H9 (cell line): ENCODE results near the gene UVRAG. TPM values are rescaled to one million over a fixed set of nuclear protein-coding genes. Genes with fewer than 3 reads are reported as not detected.
"Not testable (repeated sequence)": the region's sequence is repeated elsewhere in the genome, so short reads cannot be mapped to it uniquely, and the experiment has no call there.

Experiments used
- DNase-seq: peaks from one replicate; pipeline ENCODE4 v3.0.0-alpha.2; 2017
- H2AFZ ChIP-seq: one replicate; pipeline ENCODE4 v1.6.1; 2013; ENCODE audit warnings: mild to moderate bottlenecking, low read length, control low read depth, moderate library complexity
- H2AK5ac ChIP-seq: 2 replicates; pipeline ENCODE4 v1.6.1; 2013; ENCODE audit warnings: low read length, control low read depth, mixed read lengths; ENCODE audit not compliant: insufficient read length
- H2BK120ac ChIP-seq: one replicate; pipeline ENCODE4 v1.6.1; 2013; ENCODE audit warnings: low read depth, mild to moderate bottlenecking, low read length, control low read depth, inconsistent platforms; ENCODE audit not compliant: poor library complexity, severe bottlenecking
- H2BK12ac ChIP-seq: 2 replicates; pipeline ENCODE4 v1.6.1; 2013; ENCODE audit warnings: low read length, control low read depth, mixed read lengths, low read depth; ENCODE audit not compliant: insufficient read length
- H2BK15ac ChIP-seq: 2 replicates; pipeline ENCODE4 v1.6.1; 2013; ENCODE audit warnings: low read depth, low read length, control low read depth
- H2BK20ac ChIP-seq: one replicate; pipeline ENCODE4 v1.6.1; 2013; ENCODE audit warnings: low read depth, mild to moderate bottlenecking, low read length, control low read depth, inconsistent platforms; ENCODE audit not compliant: poor library complexity, severe bottlenecking
- H2BK5ac ChIP-seq: 2 replicates; pipeline ENCODE4 v1.6.1; 2013; ENCODE audit warnings: low read length, control low read depth, mixed read lengths; ENCODE audit not compliant: insufficient read length
- H3K14ac ChIP-seq: 2 replicates; pipeline ENCODE4 v1.6.1; 2013; ENCODE audit warnings: low read length, control low read depth; ENCODE audit not compliant: insufficient read depth
- H3K18ac ChIP-seq: 2 replicates; pipeline ENCODE4 v1.6.1; 2013; ENCODE audit warnings: low read depth, mild to moderate bottlenecking, mixed read lengths, low read length, control low read depth; ENCODE audit not compliant: insufficient read length
- H3K23ac ChIP-seq: 2 replicates; pipeline ENCODE4 v1.6.1; 2013; ENCODE audit warnings: low read length, control low read depth, mixed read lengths, low read depth; ENCODE audit not compliant: insufficient read length
- H3K23me2 ChIP-seq: 2 replicates; pipeline ENCODE4 v1.6.1; 2013; ENCODE audit warnings: low read depth, mild to moderate bottlenecking, mixed read lengths, low read length, control low read depth; ENCODE audit not compliant: insufficient read length, poor library complexity, severe bottlenecking
- H3K27ac ChIP-seq: 2 replicates; pipeline ENCODE4 v1.5.1; 2013; ENCODE audit warnings: low read length, control low read depth, mixed read lengths, low read depth; ENCODE audit not compliant: insufficient read length
- H3K27me3 ChIP-seq: 2 replicates; pipeline ENCODE4 v1.6.1; 2013; ENCODE audit warnings: low read length, control low read depth, inconsistent platforms; ENCODE audit not compliant: insufficient read depth
- H3K4ac ChIP-seq: 2 replicates; pipeline ENCODE4 v1.6.1; 2013; ENCODE audit warnings: low read depth, mild to moderate bottlenecking, control low read depth, inconsistent platforms, low read length, moderate library complexity
- H3K4me1 ChIP-seq: 2 replicates; pipeline ENCODE4 v1.6.1; 2013; ENCODE audit warnings: low read length, control low read depth, inconsistent platforms; ENCODE audit not compliant: insufficient read depth
- H3K4me2 ChIP-seq: 2 replicates; pipeline ENCODE4 v1.6.1; 2013; ENCODE audit warnings: low read length, control low read depth, mixed read lengths; ENCODE audit not compliant: insufficient read length, insufficient read depth
- H3K56ac ChIP-seq: 2 replicates; pipeline ENCODE4 v1.6.1; 2013; ENCODE audit warnings: low read depth, mild to moderate bottlenecking, mixed read lengths, low read length, control low read depth; ENCODE audit not compliant: insufficient read length
- H3K79me1 ChIP-seq: 2 replicates; pipeline ENCODE4 v1.6.1; 2013; ENCODE audit warnings: low read depth, mild to moderate bottlenecking, moderate library complexity, low read length, control low read depth, inconsistent platforms; ENCODE audit not compliant: insufficient read depth, poor library complexity, severe bottlenecking
- H3K79me2 ChIP-seq: 2 replicates; pipeline ENCODE4 v1.6.1; 2013; ENCODE audit warnings: low read length, control low read depth, inconsistent platforms; ENCODE audit not compliant: insufficient read depth
- H3K9ac ChIP-seq: 2 replicates; pipeline ENCODE4 v1.6.1; 2013; ENCODE audit warnings: low read length, control low read depth, mixed read lengths; ENCODE audit not compliant: insufficient read length; ENCODE audit errors: extremely low read depth
- H3K9me3 ChIP-seq: one replicate; pipeline ENCODE4 v1.6.1; 2013; ENCODE audit warnings: low read depth, low read length, inconsistent platforms; ENCODE audit not compliant: control insufficient read depth
- H3T11ph ChIP-seq: one replicate; pipeline ENCODE4 v1.6.1; 2013; ENCODE audit warnings: mild to moderate bottlenecking, low read length, control low read depth, inconsistent platforms
- H4K20me1 ChIP-seq: one replicate; pipeline ENCODE4 v1.6.1; 2013; ENCODE audit not compliant: control insufficient read depth, insufficient read length, insufficient read depth
- H4K5ac ChIP-seq: 2 replicates; pipeline ENCODE4 v1.6.1; 2013; ENCODE audit warnings: low read depth, mild to moderate bottlenecking, mixed read lengths, low read length, control low read depth; ENCODE audit not compliant: insufficient read length
- H4K8ac ChIP-seq: replicated peaks from 2 replicates; pipeline ENCODE4 v1.6.1; 2013; ENCODE audit warnings: low read length, control low read depth, mixed read lengths, low read depth; ENCODE audit not compliant: insufficient read length
- H4K91ac ChIP-seq: 2 replicates; pipeline ENCODE4 v1.6.1; 2013; ENCODE audit warnings: low read depth, mild to moderate bottlenecking, moderate library complexity, mixed read lengths, low read length, control low read depth; ENCODE audit not compliant: insufficient read length
- H3K27ac Mint-ChIP-seq, 3 experiments: 2 replicates in 2 of 3; 3 replicates in 1 of 3; pipeline ENCODE4 v1.8.0; 2020 to 2021; ENCODE audit warnings: mixed read lengths in 3 of 3, mild to moderate bottlenecking in 1 of 3, moderate library complexity in 1 of 3
- H3K27me3 Mint-ChIP-seq: 2 replicates; pipeline ENCODE4 v1.8.0; 2021; ENCODE audit warnings: low read depth, mild to moderate bottlenecking, moderate library complexity, mixed read lengths
- H3K36me3 Mint-ChIP-seq, 3 experiments: 2 replicates in 2 of 3; 3 replicates in 1 of 3; pipeline ENCODE4 v1.8.0; 2020 to 2021; ENCODE audit warnings: low read depth in 3 of 3, mixed read lengths in 3 of 3; ENCODE audit not compliant: insufficient read depth in 1 of 3
- H3K4me1 Mint-ChIP-seq, 2 experiments: 2 replicates each; pipeline ENCODE4 v1.8.0; 2020; ENCODE audit warnings: mixed read lengths in 2 of 2
- H3K4me3 Mint-ChIP-seq, 2 experiments: 2 replicates in 1 of 2; 3 replicates in 1 of 2; pipeline ENCODE4 v1.8.0; 2020 to 2021; ENCODE audit warnings: mild to moderate bottlenecking in 2 of 2, mixed read lengths in 2 of 2, moderate library complexity in 1 of 2
- H3K9me3 Mint-ChIP-seq, 2 experiments: 2 replicates in 1 of 2; 3 replicates in 1 of 2; pipeline ENCODE4 v1.8.0; 2020; ENCODE audit warnings: mild to moderate bottlenecking in 2 of 2, mixed read lengths in 2 of 2, moderate library complexity in 1 of 2
- WGBS: extraction: QIAGEN DNeasy Blood & Tissue Kit; methylation state at CpG from one replicate; pipeline ENCODE4 v1.1.7; 2013; ENCODE audit warnings: missing lambda C conversion rate, low lambda C conversion rate, mixed read lengths; ENCODE audit not compliant: insufficient read length; ENCODE audit errors: extremely low coverage; 5-methylcytosine and 5-hydroxymethylcytosine counted together
- total RNA-seq: library from RNA; stranded (reverse); gene quantifications from 2 replicates; pipeline ENCODE4 v1.2.1, GENCODE V29; 2021
- TF ChIP-seq, protein P1 (sequence below): fragments of 200-600 bp; sonication (generic); conservative IDR thresholded peaks from 3 replicates; pipeline ENCODE4 v1.8.0; 2021; ENCODE audit warnings: antibody characterized with exemption, mild to moderate bottlenecking

The UVRAG gene
- total RNA-seq, 1 experiment from 2014 or later = 18.5 TPM

DNA sequence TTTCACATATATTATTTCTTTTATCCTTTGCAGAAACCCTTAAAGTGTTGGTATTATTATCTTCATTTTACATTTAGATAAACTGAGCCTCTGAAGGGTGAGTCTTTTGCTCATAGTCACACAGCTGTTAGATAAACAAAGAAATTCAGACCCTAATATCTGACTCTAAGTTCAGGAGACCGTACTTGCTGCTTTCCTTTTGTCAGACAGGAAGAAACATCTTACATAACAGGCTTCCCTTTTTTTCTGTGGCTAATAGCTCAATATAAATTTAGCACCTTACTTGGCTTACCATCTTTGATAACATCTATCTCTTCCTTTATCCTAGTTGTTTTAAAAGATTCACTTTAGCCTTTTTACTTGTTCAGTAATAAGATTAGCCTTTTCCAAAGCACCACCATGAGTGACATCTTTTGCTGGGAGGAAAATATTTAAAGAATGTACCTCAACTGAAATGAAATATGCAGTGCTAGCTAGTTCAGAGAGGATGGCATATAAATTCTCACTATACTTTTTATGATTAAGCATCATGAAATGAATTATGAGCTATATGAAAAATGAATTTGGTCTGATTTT is 262.7 kb downstream of the UVRAG start:
- Histone ChIP-seq H3K56ac (no peak overlapping the region), H2AK5ac (no peak overlapping the region), H4K8ac (no peak overlapping the region), H3K4me2 (no peak overlapping the region), H3T11ph (no peak overlapping the region), H4K5ac (no peak overlapping the region), H2BK20ac (no peak overlapping the region), H3K18ac (no peak overlapping the region), H4K91ac (no peak overlapping the region), H3K9me3 (no peaks in the 10 kb centered on the region), H3K14ac (no peak overlapping the region), H3K23me2 (no peaks in the 10 kb centered on the region), H3K9ac (no peak overlapping the region), H3K79me2 (no peaks in the 10 kb centered on the region), H3K27me3 (no peaks in the 10 kb centered on the region), H3K4ac (no peak overlapping the region), H3K27ac (no peak overlapping the region), H3K79me1 (no peaks in the 10 kb centered on the region), H2BK12ac (no peak overlapping the region), H4K20me1 (no peaks in the 10 kb centered on the region), H2BK5ac (no peak overlapping the region), H2AFZ (no peak overlapping the region), H3K4me1 (no peaks in the 10 kb centered on the region), H2BK120ac (no peak overlapping the region), H2BK15ac (no peak overlapping the region), H3K23ac (no peak overlapping the region)
- no peaks in the 10 kb centered on the region for H3K4me1 Mint-ChIP-seq
- no peak for DNase-seq
- TF ChIP-seq, protein P1, sequence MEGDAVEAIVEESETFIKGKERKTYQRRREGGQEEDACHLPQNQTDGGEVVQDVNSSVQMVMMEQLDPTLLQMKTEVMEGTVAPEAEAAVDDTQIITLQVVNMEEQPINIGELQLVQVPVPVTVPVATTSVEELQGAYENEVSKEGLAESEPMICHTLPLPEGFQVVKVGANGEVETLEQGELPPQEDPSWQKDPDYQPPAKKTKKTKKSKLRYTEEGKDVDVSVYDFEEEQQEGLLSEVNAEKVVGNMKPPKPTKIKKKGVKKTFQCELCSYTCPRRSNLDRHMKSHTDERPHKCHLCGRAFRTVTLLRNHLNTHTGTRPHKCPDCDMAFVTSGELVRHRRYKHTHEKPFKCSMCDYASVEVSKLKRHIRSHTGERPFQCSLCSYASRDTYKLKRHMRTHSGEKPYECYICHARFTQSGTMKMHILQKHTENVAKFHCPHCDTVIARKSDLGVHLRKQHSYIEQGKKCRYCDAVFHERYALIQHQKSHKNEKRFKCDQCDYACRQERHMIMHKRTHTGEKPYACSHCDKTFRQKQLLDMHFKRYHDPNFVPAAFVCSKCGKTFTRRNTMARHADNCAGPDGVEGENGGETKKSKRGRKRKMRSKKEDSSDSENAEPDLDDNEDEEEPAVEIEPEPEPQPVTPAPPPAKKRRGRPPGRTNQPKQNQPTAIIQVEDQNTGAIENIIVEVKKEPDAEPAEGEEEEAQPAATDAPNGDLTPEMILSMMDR = no peak
- no peaks in the 10 kb centered on the region for H3K9me3 Mint-ChIP-seq
- no peaks in the 10 kb centered on the region for H3K27me3 Mint-ChIP-seq
- no peak overlapping the region for H3K4me3 Mint-ChIP-seq
- no peak overlapping the region for H3K27ac Mint-ChIP-seq
- no CpG with 5 or more reads among the region's 1 CpG for WGBS
- peaks cover 0 to 9% (median 4%) of the 10 kb centered on the region in 3 experiments; a peak in 4 of 7 replicates for H3K36me3 Mint-ChIP-seq

DNA sequence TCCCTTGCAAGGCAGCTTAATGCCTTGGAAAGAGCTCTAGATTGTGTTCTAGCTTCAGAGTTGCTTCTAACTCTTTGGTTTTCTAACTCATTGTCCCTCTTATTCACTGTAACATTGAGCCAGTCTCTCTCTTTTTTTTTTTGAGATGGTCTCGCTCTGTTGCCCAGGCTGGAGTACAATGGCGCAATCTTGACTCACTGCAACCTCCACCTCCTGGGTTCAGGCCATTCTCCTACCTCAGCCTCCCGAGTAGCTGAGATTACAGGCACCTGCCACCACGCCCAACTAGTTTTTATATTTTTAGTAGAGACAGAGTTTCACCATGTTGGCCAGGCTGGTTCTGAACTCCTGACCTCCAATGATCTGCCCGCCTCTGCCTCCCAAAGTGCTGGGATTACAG is 266.1 kb downstream of the UVRAG start:
- H3K27me3 ChIP-seq, H3T11ph ChIP-seq, H3K4me3 Mint-ChIP-seq, H3K9me3 Mint-ChIP-seq, H3K18ac ChIP-seq, H3K4me1 Mint-ChIP-seq, H2BK15ac ChIP-seq, H3K9ac ChIP-seq, H2AFZ ChIP-seq, H3K14ac ChIP-seq, H2AK5ac ChIP-seq, H4K8ac ChIP-seq, H3K27ac Mint-ChIP-seq, DNase-seq, H2BK20ac ChIP-seq, H3K27me3 Mint-ChIP-seq, H3K4me2 ChIP-seq, H3K9me3 ChIP-seq, H3K4ac ChIP-seq, H4K91ac ChIP-seq, H3K79me1 ChIP-seq, H2BK120ac ChIP-seq, H3K4me1 ChIP-seq, H3K23ac ChIP-seq, H3K27ac ChIP-seq, H4K20me1 ChIP-seq, H2BK12ac ChIP-seq, H3K23me2 ChIP-seq, H3K36me3 Mint-ChIP-seq, H3K56ac ChIP-seq, H3K79me2 ChIP-seq, H4K5ac ChIP-seq, H2BK5ac ChIP-seq: not testable (repeated sequence)
- WGBS = no CpG with 5 or more reads among the region's 5 CpGs
